Prostate gland (tissue), 2 donors: Measurements from ENCODE around the gene THAP9. TPM values are rescaled to one million over a fixed set of nuclear protein-coding genes. Genes with fewer than 3 reads are reported as not detected.
"Not testable (repeated sequence)": the region's sequence is repeated elsewhere in the genome, so short reads cannot be mapped to it uniquely, and the experiment has no call there.

Experiments used
- DNase-seq: peaks from one replicate; pipeline ENCODE4 v3.0.0-alpha.2; 2019; ENCODE audit warnings: low spot score
- H3K27ac ChIP-seq, 2 donors: fragments of 200-600 bp; sonication (generic); 2 replicates each; pipeline ENCODE4 v1.5.1; 2017 to 2019
- H3K27me3 ChIP-seq: fragments of 200-600 bp; sonication (generic); replicated peaks from 2 replicates; pipeline ENCODE4 v1.5.1; 2019; ENCODE audit not compliant: insufficient read depth
- H3K36me3 ChIP-seq, 2 donors: fragments of 200-600 bp; sonication (generic); 1 replicate in 1 of 2; 2 replicates in 1 of 2; pipeline versions ENCODE4 v1.5.1 to v1.8.1; 2017 to 2019
- H3K4me1 ChIP-seq: fragments of 200-600 bp; sonication (generic); replicated peaks from 2 replicates; pipeline ENCODE4 v1.5.1; 2019
- H3K4me3 ChIP-seq, 2 donors: fragments of 200-600 bp; sonication (generic); 2 replicates each; pipeline ENCODE4 v1.5.1; 2017 to 2019
- H3K9me3 ChIP-seq: fragments of 200-600 bp; sonication (generic); 2 replicates; pipeline ENCODE4 v1.5.1; 2017
- CTCF ChIP-seq, 4 experiments: fragments of 200-600 bp in 2 of 4; fragments of 450-650 bp in 2 of 4; sonication (generic) in 2 of 4; IDR thresholded peaks; 1 replicate in 3 of 4; 2 replicates in 1 of 4; pipeline ENCODE4 v1.5.1; 2016 to 2019; ENCODE audit warnings: antibody characterized with exemption in 4 of 4, mild to moderate bottlenecking in 2 of 4, moderate library complexity in 2 of 4
- POLR2A ChIP-seq: fragments of 450-650 bp; IDR thresholded peaks from one replicate; pipeline ENCODE4 v1.6.1; 2016; ENCODE audit warnings: antibody characterized with exemption, mild to moderate bottlenecking
- POLR2AphosphoS5 ChIP-seq: sonication (generic); formaldehyde crosslinking; IDR thresholded peaks from one replicate; pipeline ENCODE4 v1.6.1; 2017; ENCODE audit warnings: antibody characterized with exemption
- WGBS: methylation state at CpG from one replicate; pipeline ENCODE4 v1.1.5; 2018; 5-methylcytosine and 5-hydroxymethylcytosine counted together
- intact Hi-C: fragments of 100-400 bp; cut with DNase I; formaldehyde crosslinking; loops from one replicate; pipeline ENCODE4 v1.14.2; 2022
- total RNA-seq, 2 donors: library from RNA; depleted of rRNA; stranded (reverse); fragments of >200 nt; gene quantifications; one replicate each; pipeline ENCODE4 v1.1.0, GENCODE V29; 2016

THAP9 gene
- total RNA-seq, 2 donors from 2014 or later: 7.6 to 8.6 TPM

- no peaks in the 10 kb centered on the region for H3K4me1 ChIP-seq
- H3K9me3 ChIP-seq: no peaks in the 10 kb centered on the region
- TF ChIP-seq POLR2A: no peak
- no peak overlapping the region for H3K4me3 ChIP-seq
- no peaks in the 10 kb centered on the region for H3K27me3 ChIP-seq
- H3K27ac ChIP-seq: no peak overlapping the region
- intact Hi-C loops: no loop called here
- DNase-seq: no peak
- H3K36me3 ChIP-seq: no peaks in the 10 kb centered on the region
Observed at GRCh38 chr4:82861529-82861928, 39.0 kb upstream of the THAP9 start.

- TF ChIP-seq POLR2A: no peak
- Histone ChIP-seq H3K4me3 (no peak overlapping the region), H3K36me3 (peaks cover 2 to 7% of the 10 kb centered on the region in 2 donors), H3K27me3 (no peaks in the 10 kb centered on the region), H3K9me3 (no peaks in the 10 kb centered on the region), H3K4me1 (no peaks in the 10 kb centered on the region), H3K27ac (no peak overlapping the region)
- DNase-seq: no peak
- WGBS: 87% methylated on average over 6 of the region's 6 CpGs
- intact Hi-C loops: no loop called here
Observed at GRCh38 chr4:82864336-82864979, 36.1 kb upstream of the THAP9 start.

- H3K4me1 ChIP-seq: no peaks in the 10 kb centered on the region
- H3K27me3 ChIP-seq: no peaks in the 10 kb centered on the region
- no peak overlapping the region for H3K4me3 ChIP-seq
- no peak overlapping the region for H3K27ac ChIP-seq
- H3K9me3 ChIP-seq: no peaks in the 10 kb centered on the region
- intact Hi-C loops: no loop called here
- WGBS: 54% methylated on average over 1 of the region's 1 CpG
- H3K36me3 ChIP-seq: peaks cover 2 to 7% of the 10 kb centered on the region in 2 donors
- TF ChIP-seq CTCF (IDR thresholded peaks at IDR 0.05) (no peak), POLR2A (no peak), POLR2AphosphoS5 (no peak)
- no peak for DNase-seq
Observed at GRCh38 chr4:82865592-82865991, 34.9 kb upstream of the THAP9 start.

- H3K4me3 ChIP-seq, H3K4me1 ChIP-seq, H3K27ac ChIP-seq, DNase-seq, H3K9me3 ChIP-seq, intact Hi-C loops, H3K36me3 ChIP-seq, H3K27me3 ChIP-seq: not testable (repeated sequence)
- 74% methylated on average over 6 of the region's 6 CpGs for WGBS
Observed at GRCh38 chr4:82866033-82866432, 34.5 kb upstream of the THAP9 start.

GRCh38 chr4:82866706-82867385, 33.7 kb upstream of the THAP9 start:
- TF ChIP-seq POLR2A (no peak), POLR2AphosphoS5 (no peak), CTCF (IDR thresholded peaks at IDR 0.05) (no peak)
- Histone ChIP-seq H3K4me1 (no peaks in the 10 kb centered on the region), H3K27me3 (no peaks in the 10 kb centered on the region), H3K27ac (no peak overlapping the region), H3K36me3 (peaks cover 2 to 7% of the 10 kb centered on the region in 2 donors), H3K4me3 (no peak overlapping the region), H3K9me3 (no peaks in the 10 kb centered on the region)
- no peak for DNase-seq
- WGBS: 90% methylated on average over 8 of the region's 8 CpGs
- intact Hi-C loops: no loop called here

GRCh38 chr4:82868572-82868971, 32.0 kb upstream of the THAP9 start:
- H3K4me3 ChIP-seq: no peak overlapping the region
- H3K4me1 ChIP-seq: no peaks in the 10 kb centered on the region
- no peaks in the 10 kb centered on the region for H3K27me3 ChIP-seq
- DNase-seq: no peak
- H3K27ac ChIP-seq: no peak overlapping the region
- WGBS: over 99% methylated on average over 5 of the region's 5 CpGs
- intact Hi-C loops: no loop called here
- peaks cover 2 to 7% of the 10 kb centered on the region in 2 donors for H3K36me3 ChIP-seq
- H3K9me3 ChIP-seq: no peaks in the 10 kb centered on the region
- TF ChIP-seq POLR2A (no peak), CTCF (IDR thresholded peaks at IDR 0.05) (no peak), POLR2AphosphoS5 (no peak)
